RWPE2 (cell line): ENCODE measurements around the gene GLUL.

Source experiments
- ATAC-seq: fragments of 200-7000 bp; cut with Tn5 transposase; 3 replicates; pipeline ENCODE4 v1.9.1; 2021; ENCODE audit warnings: low read depth
- DNase-seq: peaks from one replicate; pipeline ENCODE4 v3.0.0-alpha.2; 2020; ENCODE audit warnings: low spot score
- H3K27ac ChIP-seq: fragments of 450-650 bp; 2 replicates; pipeline ENCODE4 v1.5.1; 2017; ENCODE audit warnings: mild to moderate bottlenecking; ENCODE audit not compliant: poor library complexity, severe bottlenecking
- H3K27me3 ChIP-seq: fragments of 250-450 bp; sonication (Bioruptor Pico); 2 replicates; pipeline ENCODE4 v1.5.1; 2021; ENCODE audit warnings: mild to moderate bottlenecking, moderate library complexity; ENCODE audit not compliant: insufficient read depth, poor library complexity, severe bottlenecking
- H3K36me3 ChIP-seq: fragments of 250-450 bp; sonication (Bioruptor Pico); 2 replicates; pipeline ENCODE4 v1.5.1; 2020; ENCODE audit warnings: low read depth, mild to moderate bottlenecking, moderate library complexity
- H3K4me1 ChIP-seq: fragments of 250-450 bp; sonication (Bioruptor Pico); 2 replicates; pipeline ENCODE4 v1.5.1; 2021; ENCODE audit warnings: mild to moderate bottlenecking, moderate library complexity; ENCODE audit not compliant: insufficient read depth, poor library complexity, severe bottlenecking
- H3K4me3 ChIP-seq: fragments of 250-450 bp; sonication (Bioruptor Pico); 2 replicates; pipeline ENCODE4 v1.5.1; 2021; ENCODE audit warnings: mild to moderate bottlenecking, moderate library complexity; ENCODE audit not compliant: severe bottlenecking
- H3K9me3 ChIP-seq: fragments of 250-450 bp; sonication (Bioruptor Pico); 2 replicates; pipeline ENCODE4 v1.5.1; 2021; ENCODE audit warnings: mild to moderate bottlenecking, moderate library complexity; ENCODE audit not compliant: severe bottlenecking
- CTCF ChIP-seq: fragments of 450-650 bp; IDR thresholded peaks from one replicate; pipeline ENCODE4 v1.5.1; 2017; ENCODE audit warnings: mild to moderate bottlenecking, moderate library complexity; ENCODE audit not compliant: poor library complexity, severe bottlenecking

Gene GLUL

GRCh38 chr1:182407724-182408123 is 16.1 kb upstream of the GLUL start:
- Histone ChIP-seq H3K4me3 (no peak overlapping the region), H3K4me1 (no peaks in the 10 kb centered on the region), H3K9me3 (no peaks in the 10 kb centered on the region), H3K36me3 (no peaks in the 10 kb centered on the region), H3K27me3 (no peaks in the 10 kb centered on the region), H3K27ac (no peak overlapping the region)
- ATAC-seq (no peak), DNase-seq (no peak)
- TF ChIP-seq CTCF, result no peak

- no peak for TF ChIP-seq CTCF
- Histone ChIP-seq H3K36me3 (no peaks in the 10 kb centered on the region), H3K27ac (no peak overlapping the region), H3K27me3 (no peaks in the 10 kb centered on the region), H3K4me3 (no peak overlapping the region), H3K4me1 (no peaks in the 10 kb centered on the region), H3K9me3 (no peaks in the 10 kb centered on the region)
- no peak for ATAC-seq
- no peak for DNase-seq
Measured at GRCh38 chr1:182406012-182406411, 14.4 kb upstream of the GLUL start.

- no peak overlapping the region for H3K27ac ChIP-seq
- no peaks in the 10 kb centered on the region for H3K4me1 ChIP-seq
- DNase-seq, result no peak
- no peak overlapping the region for H3K4me3 ChIP-seq
- no peak for ATAC-seq
- H3K36me3 ChIP-seq, result no peaks in the 10 kb centered on the region
- H3K27me3 ChIP-seq, result no peaks in the 10 kb centered on the region
- H3K9me3 ChIP-seq, result no peaks in the 10 kb centered on the region
- no peak for TF ChIP-seq CTCF
Measured at GRCh38 chr1:182405578-182405977, 14.0 kb upstream of the GLUL start.

- no peak for TF ChIP-seq CTCF
- Histone ChIP-seq H3K4me1 (no peaks in the 10 kb centered on the region), H3K27me3 (no peaks in the 10 kb centered on the region), H3K36me3 (no peaks in the 10 kb centered on the region), H3K27ac (no peak overlapping the region), H3K9me3 (no peaks in the 10 kb centered on the region), H3K4me3 (no peak overlapping the region)
- ATAC-seq (no peak), DNase-seq (no peak)
Measured at GRCh38 chr1:182404781-182405180, 13.2 kb upstream of the GLUL start.

- H3K27me3 ChIP-seq, result no peaks in the 10 kb centered on the region
- no peak within 1 kb of the TSS for H3K27ac ChIP-seq
- DNase-seq (no peak), ATAC-seq (no peak)
- no peak for TF ChIP-seq CTCF
- H3K4me1 ChIP-seq, result peaks cover 7% of the 10 kb centered on the region
- no peaks in the 10 kb centered on the region for H3K9me3 ChIP-seq
- no peaks in the 10 kb centered on the region for H3K36me3 ChIP-seq
- H3K4me3 ChIP-seq, result no peak within 1 kb of the TSS
Measured at GRCh38 chr1:182400567-182400966, 9.0 kb upstream of the GLUL start, which contains the start of gene TEDDM1. Gene TEDDM1 (minus strand): TSS chr1:182400667. CDS start chr1:182400485, 182 bp downstream.
